Measurements from ENCODE around the gene TWF2. TPM values are rescaled to one million over a fixed set of nuclear protein-coding genes. Genes with fewer than 3 reads are reported as not detected.

The TWF2 gene
- total and polyA plus RNA-seq, 9 of the 15 experiments (the other 6 are each of a cell fraction or from before 2014, with no cell fraction given): 0.11 to 61.9 (median 29.7) TPM

- H3K9me1 ChIP-seq (ENCODE audit: control insufficient read depth, insufficient read depth, low read length): peaks cover 2% of the 10 kb centered on the region
Measured at GRCh38 chr3:52183786-52184445, 55.0 kb downstream of the TWF2 start.

More at GRCh38 chr3:52183786-52184445, 55.0 kb downstream of the TWF2 start:
- in situ Hi-C loops (cut with MboI): no loop called here
- no peak overlapping the region for H3K9ac ChIP-seq (ENCODE audit: insufficient read depth in 1 of 2, low read depth in 2 of 2, low read length in 2 of 2)
- FAIRE-seq: no peak
- H3K4me1 ChIP-seq (replicated peaks in 1 of 2; ENCODE audit: control insufficient read depth in 2 of 2, insufficient read depth in 2 of 2, low read length in 2 of 2): peaks cover 29 to 34% of the 10 kb centered on the region in 2 experiments
- H3K27me3 ChIP-seq (ENCODE audit: control insufficient read depth in 2 of 2, insufficient read depth in 2 of 2, low read length in 2 of 2): no peaks in the 10 kb centered on the region
- H4K20me1 ChIP-seq (replicated peaks; ENCODE audit: control insufficient read depth, insufficient read depth, low read length): 0 out of 2 replicates have a peak, but pooled peaks cover 3% of the 10 kb centered on the region
- no TSS peak for BruUV-seq (replicated peaks)
- no peak overlapping the region for H2AFZ ChIP-seq (ENCODE audit: low read depth, low read length)
- TF ChIP-seq TEAD1 (CRISPR knock-in tag; IDR thresholded peaks at IDR 0.05) (no peak), PBX2 (CRISPR knock-in tag; IDR thresholded peaks at IDR 0.05; ENCODE audit: low read depth) (no peak), PBX2 (tag; conservative IDR thresholded peaks at IDR 0.05; ENCODE audit: low read depth) (no peak), NR3C1 (CRISPR knock-in tag; IDR thresholded peaks at IDR 0.05) (no peak), NR2C1 (IDR thresholded peaks at IDR 0.05) (no peak), NR2C1 (tag; IDR thresholded peaks at IDR 0.05) (no peak), SAFB2 (IDR thresholded peaks at IDR 0.05; ENCODE audit: borderline replicate concordance, low read depth, low read length, severe bottlenecking) (no peak), CBX1 (IDR thresholded peaks at IDR 0.05; ENCODE audit: low read depth) (no peak), HNRNPL (IDR thresholded peaks at IDR 0.05; ENCODE audit: low read depth, low read length) (no peak), CBX2 (IDR thresholded peaks at IDR 0.05; ENCODE audit: insufficient read depth, low read length, poor library complexity, severe bottlenecking) (no peak), ZNF24 (IDR thresholded peaks at IDR 0.05) (no peak), SPI1 (IDR thresholded peaks at IDR 0.05; ENCODE audit: borderline replicate concordance, low read depth, low read length) (no peak), FOXJ3 (CRISPR knock-in tag; IDR thresholded peaks at IDR 0.05) (no peak), SMARCA4 (IDR thresholded peaks at IDR 0.05) (no peak), RBM25 (IDR thresholded peaks at IDR 0.05; ENCODE audit: low read depth, low read length, severe bottlenecking) (no peak), ZNF253 (CRISPR knock-in tag; conservative IDR thresholded peaks at IDR 0.05) (no peak), ETV1 (tag; conservative IDR thresholded peaks at IDR 0.05; ENCODE audit: low read depth) (no peak), TAF1 (IDR thresholded peaks at IDR 0.05; ENCODE audit: control insufficient read depth, extremely low read depth, insufficient read depth, low read length, severe bottlenecking) (no peak), ZNF140 (CRISPR knock-in tag; IDR thresholded peaks at IDR 0.05) (no peak), POLR2AphosphoS2 (IDR thresholded peaks at IDR 0.05; ENCODE audit: low read length) (no peak), ZNF274 (IDR thresholded peaks at IDR 0.05; ENCODE audit: borderline replicate concordance, low read depth, low read length) (no peak)
- no peak overlapping the region for H3K4me2 ChIP-seq (ENCODE audit: insufficient read depth, low read length)
- ChIA-PET CTCF (ENCODE audit: low intra/inter-chr PET ratio) (no interaction called here), POLR2A (interaction anchor here (0.5 to 1.2 kb wide), 6 partner anchors 9 to 96 kb away, joined by 3 to 6 read pairs (median 3); partner anchors contain the start of genes ALAS1 and TWF2)
- no peaks in the 10 kb centered on the region for H3K9me3 ChIP-seq (replicated peaks; ENCODE audit: control insufficient read depth, insufficient read depth, low read depth, low read length)
- no peaks in the 10 kb centered on the region for H3K36me3 ChIP-seq (ENCODE audit: control insufficient read depth, insufficient read depth, low read length)
- H3K4me3 ChIP-seq: no peak overlapping the region
- no peak overlapping the region for H3K27ac ChIP-seq (ENCODE audit: extremely low read depth, low read depth, low read length)
- intact Hi-C loops (cut with micrococcal nuclease): no loop called here
- no peak for DNase-seq (ENCODE audit: extremely low read depth in 1 of 4, low spot score in 3 of 4)
- H3K79me2 ChIP-seq (ENCODE audit: control insufficient read depth, insufficient read depth, low read length): no peaks in the 10 kb centered on the region
- 67% methylated on average over 3 of the region's 7 CpGs for WGBS (ENCODE audit: insufficient coverage, low coverage, missing lambda C conversion rate)
- ATAC-seq: no peak

Measured in K562 (cell line).